Lung microvascular endothelial cell (primary cell): ENCODE measurements around the gene COLGALT1. TPM values are rescaled to one million over a fixed set of nuclear protein-coding genes. Genes with fewer than 3 reads are reported as not detected.
"Not testable (repeated sequence)": the region's sequence is repeated elsewhere in the genome, so short reads cannot be mapped to it uniquely, and the experiment has no call there.

Experiments
- DNase-seq, 2 donors: peaks; one replicate each; pipeline versions ENCODE4 v3.0.0 to v3.0.0-alpha.2; 2010; ENCODE audit warnings: low read depth in 2 of 2
- total RNA-seq: library from RNA; depleted of rRNA; stranded (reverse); fragments of >200 nt; gene quantifications from 2 replicates; pipeline ENCODE4 v1.2.1, GENCODE V29; 2014

Gene COLGALT1
- 44.0 and 49.7 TPM in 2 replicates for total RNA-seq

- DNase-seq: peak; percentile 93 to 98
Observed at GRCh38 chr19:17555480-17555928, at the start of gene COLGALT1. TSS of gene COLGALT1 (plus strand) at chr19:17555649. CDS start at chr19:17555714, 65 bp downstream.

GRCh38 chr19:17506745-17507144 is 48.7 kb upstream of the COLGALT1 start:
- no peak for DNase-seq

- DNase-seq: not testable (repeated sequence)
Observed at GRCh38 chr19:17508558-17508933, 46.9 kb upstream of the COLGALT1 start.

DNA sequence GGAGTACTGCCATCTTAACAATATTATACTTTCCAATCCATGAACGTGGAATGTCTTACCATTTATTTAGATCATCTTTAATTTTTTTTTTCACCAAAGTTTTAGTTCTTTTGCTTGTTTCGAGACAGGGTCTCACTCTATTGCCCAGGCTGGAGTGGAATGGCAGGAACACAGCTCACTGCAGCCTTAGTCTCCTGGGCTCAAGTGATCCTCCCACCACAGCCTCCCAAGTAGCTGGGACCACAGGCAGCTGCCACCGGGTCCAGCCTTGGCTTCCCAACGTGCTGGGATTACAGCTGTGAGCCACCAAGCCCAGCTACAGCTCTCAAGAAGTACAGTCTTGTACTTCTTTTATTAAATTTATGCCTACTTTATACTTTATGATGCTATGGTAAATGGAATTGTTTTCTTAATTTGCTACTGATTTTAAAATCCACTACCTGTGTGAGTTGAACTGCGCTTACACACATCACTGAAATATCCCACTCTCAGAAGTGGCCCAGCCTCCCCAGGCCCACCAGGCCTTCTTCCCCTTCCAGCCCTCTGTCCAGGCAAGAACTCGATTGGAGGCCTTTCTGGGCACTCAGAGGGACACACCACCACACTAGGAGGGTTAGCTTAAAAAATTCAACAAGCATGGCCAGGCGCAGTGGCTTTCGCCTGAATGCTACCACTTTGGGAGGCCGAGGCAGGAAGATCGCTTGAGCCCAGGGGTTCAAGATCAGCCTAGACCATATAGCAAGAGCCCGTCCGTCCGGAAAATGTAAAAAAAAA is 45.0 kb upstream of the COLGALT1 start:
- peak; percentile 19 to 26 for DNase-seq

DNA sequence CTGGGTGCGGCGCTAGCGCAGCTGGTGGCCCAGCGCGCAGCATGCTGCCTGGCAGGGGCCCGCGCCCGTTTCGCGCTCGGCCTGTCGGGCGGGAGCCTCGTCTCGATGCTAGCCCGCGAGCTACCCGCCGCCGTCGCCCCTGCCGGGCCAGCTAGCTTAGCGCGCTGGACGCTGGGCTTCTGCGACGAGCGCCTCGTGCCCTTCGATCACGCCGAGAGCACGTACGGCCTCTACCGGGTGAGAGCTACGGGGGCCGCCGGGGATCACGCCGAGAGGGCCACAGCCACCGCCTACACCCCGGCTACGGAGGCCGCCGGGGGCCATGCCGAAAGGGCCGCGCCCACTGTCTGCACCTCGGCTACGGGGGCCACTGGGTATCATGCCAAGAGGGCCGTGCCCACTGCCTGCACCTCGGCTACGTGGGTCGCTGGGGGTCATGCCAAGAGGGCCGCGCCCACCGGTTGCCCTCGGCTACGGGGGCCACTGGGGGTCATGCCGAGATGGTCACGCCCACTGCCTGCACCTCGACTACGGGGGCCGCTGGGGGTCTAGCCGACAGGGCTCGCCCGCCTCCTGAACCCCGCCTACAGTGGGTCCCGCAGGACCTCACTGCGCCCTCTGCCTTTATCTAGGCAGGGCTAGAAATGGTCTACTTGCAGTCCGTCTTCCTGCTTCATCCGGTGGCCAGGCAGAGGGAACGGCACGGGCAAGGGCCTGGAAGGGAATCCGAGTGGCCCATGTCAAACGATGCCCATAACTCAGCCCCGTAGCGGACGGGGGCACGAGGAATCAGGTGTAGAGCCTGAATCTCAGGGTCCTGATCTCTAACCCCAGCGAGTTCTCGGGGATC is 43.5 kb upstream of the COLGALT1 start:
- DNase-seq: peak; percentile 86 to 93

GRCh38 chr19:17512574-17512939 is 42.9 kb upstream of the COLGALT1 start:
- DNase-seq: no peak

DNA sequence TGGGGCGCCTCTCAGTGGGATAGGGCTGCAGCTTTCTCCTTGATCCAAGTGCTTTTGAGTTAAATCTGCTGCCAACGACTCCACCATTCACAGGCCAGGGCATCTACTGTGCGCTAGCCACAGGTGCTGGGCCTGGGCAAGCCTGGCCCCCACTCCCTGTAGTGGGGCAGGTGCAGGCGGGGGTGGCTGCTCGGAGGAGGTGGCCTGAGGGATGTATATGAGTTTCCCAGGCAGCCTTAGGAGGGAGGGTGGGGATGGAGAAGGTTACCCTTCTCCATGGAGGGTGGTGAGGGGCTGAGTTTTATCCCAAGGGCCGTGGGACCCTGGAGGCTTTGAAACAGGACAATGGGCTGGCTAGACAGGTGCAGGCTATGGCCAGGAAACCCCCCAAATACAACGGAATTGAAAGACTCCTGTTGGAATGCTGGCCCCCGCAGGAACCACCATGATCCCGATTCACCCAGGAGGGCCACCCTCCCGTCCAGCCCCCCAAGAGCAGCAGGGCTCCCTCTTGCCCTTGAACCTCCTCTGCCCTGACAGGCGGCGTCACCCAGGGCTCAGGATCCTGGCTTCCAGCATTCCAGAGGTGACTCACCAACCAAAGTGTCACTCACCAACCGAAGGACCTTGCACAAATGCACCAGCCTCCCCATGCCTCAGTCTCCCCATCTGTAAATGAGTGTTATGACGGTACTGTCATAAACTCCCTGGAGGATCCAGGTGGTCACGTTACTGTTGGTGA is 39.9 kb upstream of the COLGALT1 start:
- DNase-seq: no peak

DNA sequence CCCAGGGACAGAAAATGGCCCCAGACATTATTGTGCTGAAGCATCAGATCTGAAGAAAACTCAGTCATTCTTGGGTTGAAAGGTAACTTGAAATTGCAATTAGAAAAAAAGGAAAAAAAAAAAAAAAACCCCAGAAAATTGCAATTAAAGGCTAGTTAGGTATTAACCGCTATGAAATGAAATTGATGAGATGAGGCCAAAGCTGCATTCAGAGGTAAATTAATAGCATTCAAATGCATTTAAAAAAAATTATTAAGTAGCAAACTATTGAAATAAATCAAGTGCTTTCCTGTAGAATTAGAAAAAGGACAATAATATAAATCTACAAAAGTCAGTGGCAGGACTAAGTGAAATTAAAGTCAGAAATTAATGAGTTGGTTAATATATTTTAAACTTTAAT is 37.6 kb upstream of the COLGALT1 start:
- peak in 1 of 2 donors; percentile 24 for DNase-seq

DNA sequence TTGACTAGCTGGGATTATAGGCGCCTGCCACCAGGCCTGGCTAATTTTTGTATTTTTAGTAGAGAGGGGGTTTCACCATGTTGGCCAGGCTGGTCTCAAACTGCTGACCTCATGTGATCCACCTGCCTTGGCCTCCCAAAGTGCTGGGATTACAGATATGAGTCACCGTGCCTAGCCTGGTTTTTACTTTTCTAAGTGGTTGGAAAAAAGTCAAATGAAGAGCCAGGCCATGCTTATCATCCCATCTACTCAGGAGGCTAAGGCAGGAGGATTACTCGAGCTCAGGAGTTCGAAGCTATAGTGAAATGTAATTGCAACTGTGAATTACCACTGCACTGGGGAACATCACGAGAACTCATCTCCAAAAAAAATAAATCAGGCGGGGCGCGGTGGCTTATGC is 36.8 kb upstream of the COLGALT1 start:
- not testable (repeated sequence) for DNase-seq

DNA sequence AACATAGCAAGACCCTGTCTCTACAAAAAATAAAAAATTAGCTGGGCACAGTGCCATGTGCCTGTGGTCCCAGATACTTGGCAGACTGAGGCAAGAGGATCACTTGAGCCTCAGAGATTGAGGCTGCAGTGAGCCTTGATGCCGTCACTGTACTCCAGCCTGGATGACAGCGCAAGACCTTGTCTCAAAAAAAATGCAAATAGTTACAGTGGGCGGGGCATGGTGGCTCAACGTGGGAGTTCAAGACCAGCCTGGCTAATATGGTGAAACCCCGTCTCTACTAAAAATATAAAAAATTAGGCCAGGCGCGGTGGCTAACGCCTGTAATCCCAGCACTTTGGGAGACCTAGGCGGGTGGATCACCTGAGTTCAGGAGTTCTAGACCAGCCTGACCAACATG is 35.5 kb upstream of the COLGALT1 start:
- DNase-seq: no peak

DNA sequence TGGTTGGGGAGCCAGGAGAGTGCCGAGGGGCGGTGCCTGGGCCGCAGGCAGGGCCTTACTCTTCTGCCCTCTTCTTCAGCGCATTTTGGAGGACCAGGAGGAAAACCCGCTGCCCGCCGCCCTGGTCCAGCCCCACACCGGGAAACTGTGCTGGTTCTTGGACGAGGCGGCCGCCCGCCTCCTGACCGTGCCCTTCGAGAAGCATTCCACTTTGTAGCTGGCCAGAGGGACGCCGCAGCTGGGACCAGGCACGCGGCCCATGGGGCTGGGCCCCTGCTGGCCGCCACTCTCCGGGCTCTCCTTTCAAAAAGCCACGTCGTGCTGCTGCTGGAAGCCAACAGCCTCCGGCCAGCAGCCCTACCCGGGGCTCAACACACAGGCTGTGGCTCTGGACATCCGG is 34.6 kb upstream of the COLGALT1 start:
- DNase-seq: no peak

DNA sequence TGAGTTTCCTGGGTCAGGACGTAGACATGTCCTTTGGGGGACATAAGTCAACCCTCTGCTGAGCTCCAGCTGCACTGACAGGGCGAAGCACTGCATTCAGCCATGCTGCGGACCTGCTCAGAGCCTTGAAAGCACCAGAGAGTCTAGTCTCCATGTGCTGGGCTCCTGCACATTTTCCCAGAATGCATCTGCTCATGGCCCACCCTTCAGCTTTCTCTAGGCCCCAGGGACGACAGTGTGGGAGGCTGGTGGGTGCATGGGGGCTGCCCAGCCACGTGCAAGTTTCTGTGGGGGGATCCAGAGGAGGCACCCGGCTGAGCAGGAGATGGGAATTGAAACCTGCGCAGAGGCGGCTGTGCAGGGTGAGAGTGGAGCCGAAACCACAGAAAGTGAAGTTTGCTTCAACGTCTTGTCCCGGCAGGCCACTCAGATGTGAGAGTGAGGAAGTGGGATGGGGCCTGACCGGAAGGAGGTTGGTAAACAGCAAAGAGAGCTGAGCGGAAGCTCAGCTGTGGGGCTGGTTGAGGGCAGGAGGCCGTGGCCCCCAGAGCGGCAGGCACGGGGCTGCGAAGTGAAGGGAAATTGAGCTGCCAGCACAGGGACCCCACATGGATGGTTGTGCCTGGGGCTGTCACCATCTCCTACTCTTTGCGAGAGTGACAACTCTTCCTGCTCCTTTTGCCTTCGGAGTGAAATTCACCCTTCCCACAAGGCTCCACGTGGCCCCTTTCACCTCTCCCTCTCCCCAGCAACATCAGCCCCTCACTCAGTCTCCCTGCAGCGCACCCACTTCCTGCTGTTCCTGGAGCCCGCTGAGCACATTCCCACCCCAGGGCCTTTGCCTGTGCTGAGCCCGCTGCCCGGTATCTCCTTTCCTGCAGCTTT is 32.2 kb upstream of the COLGALT1 start:
- DNase-seq: peak in 1 of 2 donors; percentile 60

DNA sequence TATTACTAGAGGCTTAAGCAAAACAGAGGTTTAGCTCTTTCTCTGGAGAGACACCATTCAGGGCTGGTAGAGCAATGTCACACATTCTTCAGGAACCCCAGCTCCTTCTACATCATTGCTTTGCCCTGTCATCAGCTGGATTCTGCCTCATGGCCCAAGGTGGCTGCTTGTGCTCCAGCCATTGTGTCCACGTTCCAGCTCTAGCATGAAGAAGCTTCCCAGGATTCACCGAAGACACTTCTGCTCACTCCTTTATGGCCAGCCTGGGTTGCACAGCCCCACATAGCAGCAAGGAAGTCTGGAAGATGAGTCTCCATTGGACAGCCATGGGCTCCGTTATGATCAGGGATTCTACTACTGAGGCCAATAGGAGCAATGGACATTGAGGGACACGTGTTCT is 30.8 kb upstream of the COLGALT1 start:
- DNase-seq: no peak

DNA sequence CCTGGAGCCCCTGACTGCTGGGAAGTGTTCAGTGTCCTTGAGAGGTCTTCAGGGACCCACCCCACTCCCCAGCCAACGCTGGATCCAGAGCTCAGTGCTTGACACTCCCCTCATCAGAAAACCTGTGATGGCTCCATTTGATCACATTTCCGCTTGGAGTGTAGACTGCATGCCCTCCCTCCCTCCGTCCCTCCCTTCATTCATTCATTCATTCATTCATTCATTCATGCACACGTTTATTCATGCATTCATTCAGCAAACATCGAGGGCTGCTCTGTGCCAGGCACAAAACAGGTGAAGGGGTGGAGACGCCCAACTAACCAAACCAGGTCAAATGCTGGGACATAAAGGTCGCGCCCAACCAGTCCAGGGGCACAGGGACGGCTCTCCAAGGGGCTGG is 30.3 kb upstream of the COLGALT1 start:
- no peak for DNase-seq

- DNase-seq: no peak
Observed at GRCh38 chr19:17526922-17527321, 28.5 kb upstream of the COLGALT1 start.

DNA sequence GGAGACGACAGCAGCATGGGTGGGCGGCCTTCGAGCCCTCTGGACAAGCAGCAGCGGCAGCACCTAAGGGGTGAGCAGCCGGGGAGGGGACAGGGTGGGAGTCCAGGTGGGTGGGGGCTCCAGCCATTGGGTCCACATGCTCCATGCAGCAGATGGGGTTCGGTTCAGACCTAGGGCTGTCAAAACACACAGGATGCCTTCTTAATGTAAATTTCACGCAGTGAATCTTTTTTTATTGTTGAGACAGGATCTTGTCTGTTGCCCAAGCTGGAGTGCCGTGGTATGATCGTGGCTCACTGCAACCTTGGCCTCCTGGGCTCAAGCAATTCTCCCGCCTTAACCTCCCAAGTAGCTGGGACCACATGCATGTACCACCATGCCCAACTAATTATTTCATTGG is 28.1 kb upstream of the COLGALT1 start:
- DNase-seq: no peak

DNA sequence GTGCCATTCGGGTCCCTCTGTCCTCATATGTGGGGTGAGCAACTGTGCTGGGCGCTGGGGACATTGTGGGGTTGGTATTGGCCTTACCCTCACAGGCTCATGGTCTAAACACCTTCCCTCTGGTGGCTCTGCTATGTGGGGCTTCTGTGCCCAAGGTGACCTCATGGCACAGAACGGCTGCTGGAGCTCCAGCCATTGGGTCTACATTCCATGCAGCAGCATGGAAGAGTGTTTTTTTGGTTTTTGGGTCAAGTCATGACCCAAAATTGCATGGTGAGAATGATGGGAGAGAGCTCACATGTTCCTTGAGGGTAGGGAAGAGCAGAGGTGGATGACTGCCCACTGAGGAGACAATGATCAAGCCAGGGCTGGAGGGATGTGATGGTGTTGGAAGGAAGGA is 26.8 kb upstream of the COLGALT1 start:
- no peak for DNase-seq

GRCh38 chr19:17529239-17530158 is 25.9 kb upstream of the COLGALT1 start:
- DNase-seq: no peak

DNA sequence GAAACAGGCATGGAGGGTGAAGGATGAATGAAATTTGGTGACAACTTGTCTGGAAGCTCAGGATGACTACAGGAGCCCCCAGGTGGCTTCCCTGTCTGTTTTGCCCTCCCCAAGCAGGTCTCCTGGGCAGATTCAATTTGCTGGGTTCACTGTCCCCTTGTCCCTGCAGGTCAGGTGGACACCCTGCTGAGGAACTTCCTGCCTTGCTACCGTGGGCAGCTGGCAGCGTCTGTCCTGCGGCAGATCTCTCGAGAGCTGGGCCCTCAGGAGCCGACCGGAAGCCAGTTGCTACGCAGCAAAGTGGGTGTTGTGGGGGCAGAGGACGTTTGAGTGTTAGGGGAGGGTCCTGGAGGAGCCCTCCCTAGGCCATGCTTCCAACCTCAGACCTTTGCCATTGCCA is 24.9 kb upstream of the COLGALT1 start:
- DNase-seq: no peak

DNA sequence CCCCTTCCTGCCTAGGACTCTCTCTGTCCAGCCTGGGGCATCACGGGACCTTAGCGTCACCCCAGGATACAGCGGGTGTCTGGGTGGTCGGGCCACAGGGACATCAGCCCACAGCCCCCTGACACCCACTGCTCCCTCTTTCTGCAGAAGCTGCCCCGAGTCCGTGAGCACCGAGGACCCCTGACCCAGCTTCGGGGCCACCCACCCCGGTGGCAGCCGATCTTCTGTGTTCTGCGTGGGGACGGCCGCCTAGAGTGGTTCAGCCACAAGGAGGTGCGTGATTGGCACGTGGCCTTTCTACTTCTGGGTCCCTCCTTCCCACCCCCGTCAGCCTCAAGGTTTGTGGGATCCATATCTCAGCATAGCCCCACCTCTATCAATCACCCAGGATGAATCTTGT is 23.3 kb upstream of the COLGALT1 start:
- DNase-seq: no peak
